Fibroblast of villous mesenchyme (primary cell): ENCODE results near the gene LMO4. TPM values are rescaled to one million over a fixed set of nuclear protein-coding genes. Genes with fewer than 3 reads are reported as not detected.

Experiments used
- DNase-seq: peaks from one replicate; pipeline ENCODE4 v3.0.0-alpha.2; 2010; ENCODE audit warnings: low read depth
- H3K4me3 ChIP-seq: 2 replicates; pipeline ENCODE4 v1.5.1; 2011; ENCODE audit warnings: low read depth, mild to moderate bottlenecking, low read length
- total RNA-seq: library from RNA; depleted of rRNA; stranded (reverse); fragments of >200 nt; gene quantifications from 2 replicates; pipeline ENCODE4 v1.2.3, GENCODE V29; 2012
- TF ChIP-seq, protein P1 (sequence below): IDR thresholded peaks from 2 replicates; pipeline ENCODE4 v1.5.1; 2012; ENCODE audit warnings: low read depth, mild to moderate bottlenecking, low read length; ENCODE audit not compliant: insufficient read depth

Gene LMO4, protein sequence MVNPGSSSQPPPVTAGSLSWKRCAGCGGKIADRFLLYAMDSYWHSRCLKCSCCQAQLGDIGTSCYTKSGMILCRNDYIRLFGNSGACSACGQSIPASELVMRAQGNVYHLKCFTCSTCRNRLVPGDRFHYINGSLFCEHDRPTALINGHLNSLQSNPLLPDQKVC
- 44.1 and 70.8 TPM in 2 replicates for total RNA-seq

GRCh38 chr1:87328272-87329050 is at the start of gene LMO4:
Gene LMO4 (plus strand): TSS chr1:87328880. CDS start chr1:87332016, 3,136 bp downstream.
- TF ChIP-seq, protein P1, sequence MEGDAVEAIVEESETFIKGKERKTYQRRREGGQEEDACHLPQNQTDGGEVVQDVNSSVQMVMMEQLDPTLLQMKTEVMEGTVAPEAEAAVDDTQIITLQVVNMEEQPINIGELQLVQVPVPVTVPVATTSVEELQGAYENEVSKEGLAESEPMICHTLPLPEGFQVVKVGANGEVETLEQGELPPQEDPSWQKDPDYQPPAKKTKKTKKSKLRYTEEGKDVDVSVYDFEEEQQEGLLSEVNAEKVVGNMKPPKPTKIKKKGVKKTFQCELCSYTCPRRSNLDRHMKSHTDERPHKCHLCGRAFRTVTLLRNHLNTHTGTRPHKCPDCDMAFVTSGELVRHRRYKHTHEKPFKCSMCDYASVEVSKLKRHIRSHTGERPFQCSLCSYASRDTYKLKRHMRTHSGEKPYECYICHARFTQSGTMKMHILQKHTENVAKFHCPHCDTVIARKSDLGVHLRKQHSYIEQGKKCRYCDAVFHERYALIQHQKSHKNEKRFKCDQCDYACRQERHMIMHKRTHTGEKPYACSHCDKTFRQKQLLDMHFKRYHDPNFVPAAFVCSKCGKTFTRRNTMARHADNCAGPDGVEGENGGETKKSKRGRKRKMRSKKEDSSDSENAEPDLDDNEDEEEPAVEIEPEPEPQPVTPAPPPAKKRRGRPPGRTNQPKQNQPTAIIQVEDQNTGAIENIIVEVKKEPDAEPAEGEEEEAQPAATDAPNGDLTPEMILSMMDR: no peak
- DNase-seq: peak; percentile 99
- peak within 1 kb of the TSS; percentile 90 for H3K4me3 ChIP-seq

- no peak for DNase-seq
- H3K4me3 ChIP-seq: no peak overlapping the region
- TF ChIP-seq, protein P1: no peak
Observed at GRCh38 chr1:87279536-87279875, 49.2 kb upstream of the LMO4 start.

DNA sequence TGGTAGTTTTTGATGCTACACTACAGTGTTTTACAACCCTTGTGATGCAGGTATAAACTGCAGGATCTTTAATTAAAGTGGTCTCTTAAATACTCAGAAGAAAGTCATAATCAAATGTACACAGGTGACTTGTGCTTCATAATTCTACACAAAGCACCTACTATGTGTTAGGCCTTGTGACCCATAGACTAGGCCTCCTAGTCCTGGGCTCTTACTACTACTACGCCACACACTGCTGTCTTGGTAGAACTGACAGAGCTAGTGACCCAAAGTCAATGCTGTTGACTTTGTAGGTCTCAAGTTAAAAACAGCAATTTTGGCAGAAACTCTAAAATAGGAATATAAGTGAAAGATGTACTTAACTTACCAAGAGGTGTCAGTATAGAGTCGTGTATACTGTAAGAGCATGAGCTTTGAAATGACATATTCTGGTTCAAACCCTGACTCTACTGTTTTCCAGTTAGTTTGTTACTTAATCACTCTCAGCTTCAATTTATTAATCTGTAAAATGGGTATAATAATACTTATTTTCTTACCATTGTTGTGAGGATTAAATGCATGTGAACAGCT is 48.6 kb upstream of the LMO4 start:
- peak; percentile 15 for DNase-seq
- TF ChIP-seq, protein P1: peak; percentile 19

DNA sequence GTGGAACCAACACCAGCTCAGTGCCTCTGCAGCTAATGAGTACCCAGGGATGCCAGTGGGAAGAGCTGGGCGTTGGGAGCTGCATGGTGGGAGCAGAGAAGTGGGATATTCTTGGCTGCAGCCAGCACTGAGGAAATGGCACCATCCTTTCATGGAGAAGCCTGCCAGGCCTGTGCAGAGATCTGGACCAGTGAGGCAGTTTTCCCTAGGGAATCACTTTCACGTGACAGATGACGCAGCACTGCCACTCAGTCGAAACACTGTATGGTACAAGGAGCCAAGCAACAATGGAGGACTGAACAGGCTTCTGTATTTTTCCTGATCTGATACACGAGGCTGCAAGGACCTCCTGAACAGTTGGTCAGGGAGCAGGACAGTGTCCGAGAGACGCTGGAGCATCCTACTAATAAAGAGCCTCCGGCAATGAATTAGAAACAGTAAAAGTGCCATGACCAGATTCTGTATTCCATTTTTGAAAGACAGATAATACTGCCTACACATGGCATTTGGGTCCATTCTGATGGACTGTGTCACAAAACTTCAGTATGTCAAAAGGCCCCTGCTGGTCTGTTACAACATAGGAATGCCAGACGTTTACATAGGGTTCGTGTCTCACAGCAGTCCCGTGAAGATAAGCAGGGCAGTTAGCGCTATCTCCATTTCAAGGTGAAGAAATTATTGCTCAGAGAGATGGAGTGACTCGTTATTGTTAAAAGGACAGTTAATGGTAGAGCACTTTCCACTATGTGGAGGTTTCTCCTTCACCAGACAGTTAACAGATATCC is 44.0 kb upstream of the LMO4 start:
- no peak overlapping the region for H3K4me3 ChIP-seq
- no peak for DNase-seq
- TF ChIP-seq, protein P1: no peak

More for the DNA sequence above, 48.6 kb upstream of the LMO4 start:
- H3K4me3 ChIP-seq: no peak overlapping the region

DNA sequence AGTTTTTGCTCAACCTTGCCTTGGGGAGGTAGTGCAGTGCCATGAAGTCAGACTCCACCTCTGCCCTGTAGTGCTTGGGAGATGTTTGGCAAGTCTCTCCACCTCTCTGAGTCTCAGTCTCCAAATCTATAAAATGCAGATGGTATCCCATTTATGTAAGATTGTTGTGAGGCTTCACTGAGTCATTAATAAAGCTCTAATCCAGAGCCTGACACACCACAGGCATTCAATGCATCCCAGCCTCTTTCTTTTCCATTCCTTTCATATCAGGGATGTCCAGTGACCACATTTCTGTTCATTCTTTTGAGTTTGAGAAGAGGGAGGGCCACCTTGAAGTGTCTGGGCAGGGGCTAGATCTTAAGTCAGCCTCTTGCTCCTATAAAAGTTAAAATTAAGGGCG is 37.6 kb upstream of the LMO4 start:
- TF ChIP-seq, protein P1: no peak
- no peak for DNase-seq
- no peak overlapping the region for H3K4me3 ChIP-seq

- TF ChIP-seq, protein P1: peak; percentile 71
- no peak overlapping the region for H3K4me3 ChIP-seq
- peak; percentile 68 for DNase-seq
Observed at GRCh38 chr1:87292684-87293493, 35.8 kb upstream of the LMO4 start.
